Nucleus accumbens (tissue), 56 donors: ENCODE data around the gene CHCHD4.
"Not testable (repeated sequence)": the region's sequence is repeated elsewhere in the genome, so short reads cannot be mapped to it uniquely, and the experiment has no call there.

ENCODE experiments used
- DNase-seq, 56 donors: peaks; one replicate each; lab custom pipeline; 2025; lab: John Stamatoyannopoulos, UW

Gene CHCHD4

GRCh38 chr3:14123308-14124222, 1.1 kb downstream of the CHCHD4 start:
- DNase-seq: no peak

- DNase-seq: no peak
Observed at GRCh38 chr3:14122301-14122700, 2.4 kb downstream of the CHCHD4 start.

GRCh38 chr3:14121859-14122258, 2.8 kb downstream of the CHCHD4 start:
- DNase-seq: no peak

- not testable (repeated sequence) for DNase-seq
Observed at GRCh38 chr3:14120921-14121448, 3.7 kb downstream of the CHCHD4 start.

- DNase-seq: no peak
Observed at GRCh38 chr3:14120111-14120920, 4.4 kb downstream of the CHCHD4 start.

- no peak for DNase-seq
Observed at GRCh38 chr3:14119651-14120050, 5.0 kb downstream of the CHCHD4 start.

GRCh38 chr3:14118400-14119381, 6.0 kb downstream of the CHCHD4 start:
- DNase-seq: no peak

- DNase-seq: no peak
Observed at GRCh38 chr3:14117468-14118399, 6.9 kb downstream of the CHCHD4 start.

- no peak for DNase-seq
Observed at GRCh38 chr3:14113965-14114635, 10.6 kb downstream of the CHCHD4 start.

GRCh38 chr3:14110699-14111098, 14.0 kb downstream of the CHCHD4 start:
- no peak for DNase-seq

GRCh38 chr3:14109821-14110220, 14.8 kb downstream of the CHCHD4 start:
- not testable (repeated sequence) for DNase-seq

- DNase-seq: no peak
Observed at GRCh38 chr3:14097616-14098391, 26.9 kb downstream of the CHCHD4 start.

GRCh38 chr3:14096742-14097141, 27.9 kb downstream of the CHCHD4 start:
- no peak for DNase-seq

GRCh38 chr3:14093831-14094230, 30.8 kb downstream of the CHCHD4 start:
- no peak for DNase-seq

- no peak for DNase-seq
Observed at GRCh38 chr3:14092464-14092863, 32.2 kb downstream of the CHCHD4 start.

- not testable (repeated sequence) for DNase-seq
Observed at GRCh38 chr3:14091959-14092358, 32.7 kb downstream of the CHCHD4 start.

- not testable (repeated sequence) for DNase-seq
Observed at GRCh38 chr3:14087461-14087860, 37.2 kb downstream of the CHCHD4 start.
